ENCODE measurements around the gene SNX9.

The SNX9 gene

GRCh38 chr6:157811476-157812173 is 11.4 kb upstream of the SNX9 start:
- no peak overlapping the region for H3K4me3 ChIP-seq (ENCODE audit: low read length)
- DNase-seq (ENCODE audit: low read depth): no peak
- TF ChIP-seq, protein P1, sequence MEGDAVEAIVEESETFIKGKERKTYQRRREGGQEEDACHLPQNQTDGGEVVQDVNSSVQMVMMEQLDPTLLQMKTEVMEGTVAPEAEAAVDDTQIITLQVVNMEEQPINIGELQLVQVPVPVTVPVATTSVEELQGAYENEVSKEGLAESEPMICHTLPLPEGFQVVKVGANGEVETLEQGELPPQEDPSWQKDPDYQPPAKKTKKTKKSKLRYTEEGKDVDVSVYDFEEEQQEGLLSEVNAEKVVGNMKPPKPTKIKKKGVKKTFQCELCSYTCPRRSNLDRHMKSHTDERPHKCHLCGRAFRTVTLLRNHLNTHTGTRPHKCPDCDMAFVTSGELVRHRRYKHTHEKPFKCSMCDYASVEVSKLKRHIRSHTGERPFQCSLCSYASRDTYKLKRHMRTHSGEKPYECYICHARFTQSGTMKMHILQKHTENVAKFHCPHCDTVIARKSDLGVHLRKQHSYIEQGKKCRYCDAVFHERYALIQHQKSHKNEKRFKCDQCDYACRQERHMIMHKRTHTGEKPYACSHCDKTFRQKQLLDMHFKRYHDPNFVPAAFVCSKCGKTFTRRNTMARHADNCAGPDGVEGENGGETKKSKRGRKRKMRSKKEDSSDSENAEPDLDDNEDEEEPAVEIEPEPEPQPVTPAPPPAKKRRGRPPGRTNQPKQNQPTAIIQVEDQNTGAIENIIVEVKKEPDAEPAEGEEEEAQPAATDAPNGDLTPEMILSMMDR (IDR thresholded peaks at IDR 0.05; ENCODE audit: insufficient read depth, low read depth, low read length, missing control alignments): no peak

GRCh38 chr6:157812425-157813171 is 10.4 kb upstream of the SNX9 start:
- TF ChIP-seq, protein P1 (IDR thresholded peaks at IDR 0.05; ENCODE audit: insufficient read depth, low read depth, low read length, missing control alignments): no peak
- no peak overlapping the region for H3K4me3 ChIP-seq (ENCODE audit: low read length)
- DNase-seq (ENCODE audit: low read depth): no peak

DNA sequence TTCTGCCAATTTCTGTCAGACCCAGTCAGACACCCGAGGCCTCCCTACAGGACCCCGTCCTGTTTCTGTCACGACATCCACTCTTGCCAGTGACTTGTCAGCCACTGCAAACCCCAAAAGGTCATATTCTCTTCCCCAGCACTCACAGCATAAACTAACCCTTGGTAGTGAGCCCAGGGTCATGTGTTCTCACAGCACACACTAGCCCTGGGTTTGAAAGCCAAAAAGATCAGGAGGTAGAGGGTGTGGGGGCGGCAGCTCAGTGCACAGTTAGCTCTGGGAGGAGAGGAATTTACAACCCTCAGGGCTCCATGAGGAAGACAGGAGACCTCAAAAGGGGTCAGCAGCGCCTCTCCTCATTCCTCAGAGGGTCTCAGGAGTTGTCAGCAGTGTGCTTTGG is 9.9 kb upstream of the SNX9 start:
- no peak for DNase-seq (ENCODE audit: low read depth)
- H3K4me3 ChIP-seq (ENCODE audit: low read length): no peak overlapping the region
- TF ChIP-seq, protein P1 (IDR thresholded peaks at IDR 0.05; ENCODE audit: insufficient read depth, low read depth, low read length, missing control alignments): no peak

DNA sequence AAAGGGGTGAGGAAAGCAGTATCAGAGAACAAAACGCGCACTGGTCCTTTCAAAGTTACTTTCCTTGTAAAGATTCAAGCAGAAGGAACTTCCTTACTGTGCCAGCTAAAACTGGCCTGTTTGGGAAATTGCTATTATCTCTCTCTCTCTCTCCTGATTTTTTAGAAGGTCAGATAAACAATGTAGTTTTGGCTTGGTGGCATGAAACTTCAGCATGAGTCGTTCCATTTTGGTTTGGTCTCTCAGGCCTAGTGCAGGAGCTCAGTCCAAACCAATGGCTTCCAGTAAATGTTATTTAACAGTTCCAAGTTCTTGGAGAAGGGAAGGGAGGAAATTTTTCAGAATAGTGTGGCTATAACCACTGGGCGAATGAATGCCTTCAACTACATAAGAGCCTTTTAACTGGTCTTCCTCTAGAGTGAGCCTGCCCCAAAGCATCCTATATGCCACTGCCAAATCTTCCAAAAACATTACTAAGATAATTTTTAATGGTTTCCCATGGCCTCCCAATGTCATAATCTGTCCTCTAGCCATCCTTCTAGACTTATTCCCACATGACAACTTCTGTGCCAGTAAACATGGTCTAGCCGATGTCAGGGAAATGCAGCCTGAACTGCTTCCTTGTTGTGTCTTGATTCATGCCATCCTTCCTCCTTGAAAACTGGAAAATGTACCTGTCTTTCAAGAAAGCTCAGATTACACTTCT is 9.1 kb upstream of the SNX9 start:
- no peak for DNase-seq (ENCODE audit: low read depth)
- TF ChIP-seq, protein P1 (IDR thresholded peaks at IDR 0.05; ENCODE audit: insufficient read depth, low read depth, low read length, missing control alignments): no peak

GRCh38 chr6:157814883-157815282 is 8.2 kb upstream of the SNX9 start:
- DNase-seq (ENCODE audit: low read depth): no peak
- no peak overlapping the region for H3K4me3 ChIP-seq (ENCODE audit: low read length)
- TF ChIP-seq, protein P1 (IDR thresholded peaks at IDR 0.05; ENCODE audit: insufficient read depth, low read depth, low read length, missing control alignments): no peak

More for the DNA sequence above, 9.1 kb upstream of the SNX9 start:
- H3K4me3 ChIP-seq (ENCODE audit: low read length): no peak overlapping the region

- TF ChIP-seq, protein P1 (IDR thresholded peaks at IDR 0.05; ENCODE audit: insufficient read depth, low read depth, low read length, missing control alignments): no peak
Observed at GRCh38 chr6:157821342-157822033, 1.6 kb upstream of the SNX9 start.

More at GRCh38 chr6:157821342-157822033, 1.6 kb upstream of the SNX9 start:
- no peak for DNase-seq (ENCODE audit: low read depth)
- H3K4me3 ChIP-seq (ENCODE audit: low read length): no peak overlapping the region
